Epithelial cell of proximal tubule (primary cell): ENCODE results near the gene NECAB2. TPM values are rescaled to one million over a fixed set of nuclear protein-coding genes. Genes with fewer than 3 reads are reported as not detected.

ENCODE experiments used
- DNase-seq: peaks from one replicate; pipeline ENCODE4 v3.0.0-alpha.2; 2011; ENCODE audit warnings: low read depth
- H3K4me3 ChIP-seq: 2 replicates; pipeline ENCODE4 v1.5.1; 2011; ENCODE audit warnings: low read depth, mild to moderate bottlenecking, low read length
- total RNA-seq: library from RNA; depleted of rRNA; stranded (reverse); fragments of >200 nt; gene quantifications from 2 replicates; pipeline ENCODE4 v1.2.3, GENCODE V29; 2015
- TF ChIP-seq, protein P1 (sequence below): conservative IDR thresholded peaks from 2 replicates; pipeline ENCODE4 v1.5.1; 2012; ENCODE audit warnings: low read depth, mild to moderate bottlenecking, low read length

NECAB2 gene
- total RNA-seq, 1 donor from 2014 or later, result not detected

DNA sequence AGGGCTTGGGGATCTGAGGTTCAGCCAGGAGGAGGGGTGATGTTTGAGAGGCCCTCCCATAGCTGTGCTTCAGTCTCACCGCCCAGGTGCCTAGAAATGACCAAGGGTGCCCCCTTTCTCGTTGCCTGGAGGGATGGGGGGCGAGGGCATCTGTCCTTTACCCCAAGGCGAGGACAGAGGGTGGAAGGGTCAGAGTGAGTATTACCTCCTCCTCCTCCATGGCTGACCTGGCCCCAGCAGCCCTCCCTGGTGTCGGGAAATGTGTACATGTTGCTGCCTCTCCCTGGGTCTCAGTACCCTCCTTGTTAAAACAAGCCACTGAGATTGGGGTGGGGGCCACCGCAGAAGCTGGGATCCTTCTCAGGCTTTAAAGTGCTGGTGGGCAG lies 2.4 kb downstream of the NECAB2 start:
- H3K4me3 ChIP-seq, result no peak overlapping the region
- DNase-seq, result no peak
- TF ChIP-seq, protein P1, sequence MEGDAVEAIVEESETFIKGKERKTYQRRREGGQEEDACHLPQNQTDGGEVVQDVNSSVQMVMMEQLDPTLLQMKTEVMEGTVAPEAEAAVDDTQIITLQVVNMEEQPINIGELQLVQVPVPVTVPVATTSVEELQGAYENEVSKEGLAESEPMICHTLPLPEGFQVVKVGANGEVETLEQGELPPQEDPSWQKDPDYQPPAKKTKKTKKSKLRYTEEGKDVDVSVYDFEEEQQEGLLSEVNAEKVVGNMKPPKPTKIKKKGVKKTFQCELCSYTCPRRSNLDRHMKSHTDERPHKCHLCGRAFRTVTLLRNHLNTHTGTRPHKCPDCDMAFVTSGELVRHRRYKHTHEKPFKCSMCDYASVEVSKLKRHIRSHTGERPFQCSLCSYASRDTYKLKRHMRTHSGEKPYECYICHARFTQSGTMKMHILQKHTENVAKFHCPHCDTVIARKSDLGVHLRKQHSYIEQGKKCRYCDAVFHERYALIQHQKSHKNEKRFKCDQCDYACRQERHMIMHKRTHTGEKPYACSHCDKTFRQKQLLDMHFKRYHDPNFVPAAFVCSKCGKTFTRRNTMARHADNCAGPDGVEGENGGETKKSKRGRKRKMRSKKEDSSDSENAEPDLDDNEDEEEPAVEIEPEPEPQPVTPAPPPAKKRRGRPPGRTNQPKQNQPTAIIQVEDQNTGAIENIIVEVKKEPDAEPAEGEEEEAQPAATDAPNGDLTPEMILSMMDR, result no peak

DNA sequence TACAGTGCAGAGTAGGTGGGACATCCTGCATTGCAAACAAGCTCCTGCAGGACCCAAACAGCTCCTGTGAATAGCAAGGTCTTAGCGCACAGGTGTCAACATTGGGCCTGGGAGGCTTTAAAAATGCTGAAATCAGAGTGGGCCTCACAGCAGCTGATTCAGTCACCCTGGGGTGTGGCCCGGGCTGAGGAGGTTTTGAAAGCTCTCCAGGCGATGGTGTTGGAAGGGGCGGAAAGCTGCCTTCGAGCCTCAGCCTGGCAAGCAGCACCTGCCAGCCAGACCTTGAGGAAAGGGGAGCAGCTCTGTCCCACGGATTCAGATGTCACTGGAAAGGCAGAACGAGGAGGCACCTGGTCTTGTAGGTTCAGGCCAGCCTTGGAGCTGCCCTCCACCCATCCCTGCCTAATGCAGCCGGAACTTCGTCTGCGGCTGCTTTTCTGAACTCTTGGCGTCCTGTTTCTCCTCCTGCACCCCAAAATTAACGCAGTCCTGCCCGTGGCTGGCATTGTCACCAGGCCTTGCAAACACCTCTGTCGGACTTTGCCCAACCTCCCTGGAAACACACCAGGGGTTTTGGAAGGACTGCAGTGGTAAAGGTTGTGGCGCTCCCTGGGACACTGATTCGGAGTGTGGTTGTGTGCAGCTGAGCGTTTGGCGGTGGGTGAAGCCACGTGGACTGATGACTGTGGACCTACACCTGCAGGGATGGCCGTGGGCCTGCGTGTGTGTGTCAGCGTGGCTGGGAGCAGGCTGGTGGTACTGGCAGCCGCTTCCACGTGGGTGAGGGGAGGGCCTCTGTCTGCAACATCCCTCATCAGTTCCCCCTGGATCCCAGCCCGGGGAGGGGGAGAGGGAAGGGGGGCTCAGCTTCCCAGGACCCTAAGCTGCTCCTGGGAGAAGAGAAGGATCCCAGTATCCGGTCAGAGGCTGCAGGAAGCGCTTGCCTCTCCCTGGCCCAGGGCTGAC lies 3.4 kb downstream of the NECAB2 start:
- TF ChIP-seq, protein P1, result no peak
- DNase-seq, result no peak
- no peak overlapping the region for H3K4me3 ChIP-seq

DNA sequence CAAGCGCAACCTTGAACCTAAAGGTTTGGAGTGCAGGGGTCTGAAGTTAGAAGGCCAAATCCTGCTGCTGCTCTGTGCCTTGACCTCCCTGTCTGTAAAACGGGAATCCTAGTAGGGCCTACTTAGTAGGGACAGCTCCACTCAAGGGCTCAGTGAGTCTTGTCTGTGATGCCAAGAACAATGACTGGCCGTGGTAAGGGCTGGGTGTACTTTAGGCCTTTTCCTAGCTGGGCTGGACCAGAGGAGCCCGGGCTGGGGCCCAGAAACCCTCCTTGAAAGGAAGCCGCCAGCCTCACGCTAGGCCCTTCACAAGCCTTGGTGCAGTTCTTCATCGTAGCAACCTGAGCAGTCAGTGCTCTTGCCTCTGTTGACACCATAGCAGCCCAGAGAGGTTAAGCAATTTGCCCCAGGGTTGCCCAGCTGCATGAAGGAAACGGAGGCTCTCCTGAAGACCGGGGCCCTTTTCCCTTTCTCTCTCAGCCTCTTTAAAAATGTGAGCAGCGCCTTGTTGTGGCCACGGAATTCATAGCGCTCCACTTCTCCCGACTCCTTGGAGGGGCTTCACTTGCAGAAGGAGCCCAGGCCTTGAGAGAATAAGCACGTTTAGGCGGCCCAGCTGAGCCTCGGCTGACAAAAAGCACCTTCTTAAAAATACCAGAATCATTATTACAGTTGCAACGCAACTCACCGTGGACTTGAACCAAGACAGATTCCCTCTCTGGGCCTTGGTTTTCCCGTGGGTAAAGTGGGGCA lies 4.4 kb downstream of the NECAB2 start:
- no peak for DNase-seq
- TF ChIP-seq, protein P1, result no peak
- no peak overlapping the region for H3K4me3 ChIP-seq

DNA sequence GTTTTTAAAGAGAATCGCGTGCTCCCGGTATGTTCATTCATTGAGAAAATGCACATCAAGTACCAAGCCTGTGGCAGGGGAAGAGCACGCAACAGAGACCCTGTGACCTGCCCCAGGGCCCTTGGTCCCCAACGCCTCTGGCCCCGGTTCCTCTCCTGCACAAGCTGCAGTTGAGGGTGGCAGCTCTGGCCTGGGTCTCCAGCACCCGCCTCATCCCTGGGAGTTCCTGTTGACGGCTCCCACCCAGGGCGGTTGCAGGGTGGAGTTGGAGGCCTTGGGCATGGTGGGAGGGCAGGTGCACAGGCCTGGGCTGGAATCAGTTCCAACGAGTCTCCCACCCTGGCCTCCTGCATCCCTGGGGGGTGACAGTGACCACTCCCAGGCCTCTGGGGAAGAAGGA lies 5.0 kb downstream of the NECAB2 start:
- no peak overlapping the region for H3K4me3 ChIP-seq
- TF ChIP-seq, protein P1, result no peak
- no peak for DNase-seq

DNA sequence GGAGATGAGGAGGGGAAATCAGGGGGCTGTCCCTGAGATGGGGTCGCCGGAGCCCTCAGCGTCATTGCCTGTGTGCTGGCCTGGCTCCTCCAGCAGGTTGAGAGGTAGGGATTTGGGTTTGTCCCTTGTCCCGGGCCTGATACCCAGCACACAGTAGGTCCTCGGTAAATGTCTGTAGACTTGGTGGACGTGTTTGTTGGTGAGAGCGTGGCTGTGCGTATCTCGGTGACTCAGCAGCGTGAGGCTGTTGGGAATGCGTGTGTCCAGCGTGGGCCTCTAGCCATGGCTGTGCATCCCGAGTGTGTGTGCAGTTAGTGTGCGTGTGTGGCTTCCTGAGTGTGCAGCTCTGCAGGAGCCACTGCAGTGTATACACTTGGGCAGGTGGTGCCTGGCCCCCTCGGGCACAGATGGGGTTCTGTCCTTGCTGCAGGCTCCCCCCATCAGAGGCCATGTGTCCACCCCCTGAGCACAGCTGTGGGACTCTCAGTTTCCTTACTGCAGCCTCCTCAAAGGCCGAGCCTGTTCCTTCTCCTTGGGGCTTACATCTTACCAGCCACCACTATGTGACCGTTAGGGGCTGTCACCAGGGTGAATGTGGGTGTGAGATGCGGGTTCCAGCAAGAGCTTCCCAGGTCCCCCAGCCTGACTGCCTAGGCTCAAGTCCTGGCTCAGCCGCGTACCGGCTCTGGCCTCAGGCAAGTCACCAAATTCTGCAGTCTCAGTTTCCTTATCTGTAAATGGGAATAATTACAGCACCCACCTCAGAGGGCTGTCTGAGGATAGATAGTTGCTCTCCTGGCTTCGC lies 5.7 kb downstream of the NECAB2 start:
- no peak overlapping the region for H3K4me3 ChIP-seq
- DNase-seq, result no peak
- TF ChIP-seq, protein P1, result no peak

DNA sequence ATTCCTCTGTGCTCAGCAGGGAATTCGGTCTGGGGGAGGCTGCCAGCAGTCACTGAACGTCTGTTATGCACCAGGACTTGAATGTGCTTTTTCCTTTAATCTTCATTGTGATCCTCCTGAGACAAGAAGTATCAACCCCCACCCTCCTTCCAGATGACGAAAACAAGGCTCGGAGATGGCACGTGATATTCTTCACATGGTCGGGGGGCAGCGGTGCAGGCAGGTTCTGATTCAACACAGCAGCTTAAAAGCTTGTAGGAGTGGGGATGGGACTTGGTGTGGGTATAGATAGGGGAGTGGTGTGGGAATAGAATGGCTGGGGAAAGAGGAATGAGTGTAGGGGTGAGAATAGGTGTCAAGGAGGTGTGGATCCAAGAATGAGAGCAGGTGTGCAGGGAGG lies 6.4 kb downstream of the NECAB2 start:
- no peak for DNase-seq
- no peak overlapping the region for H3K4me3 ChIP-seq
- TF ChIP-seq, protein P1, result no peak
